ENCODE results near the gene RMDN2. TPM values are rescaled to one million over a fixed set of nuclear protein-coding genes. Genes with fewer than 3 reads are reported as not detected.

The RMDN2 gene
- total and polyA plus RNA-seq, 9 of the 15 experiments (the other 6 are each of a cell fraction or from before 2014, with no cell fraction given), result 1.5 to 4.3 (median 2.3) TPM

- TF ChIP-seq CHD7 (IDR thresholded peaks at IDR 0.05; ENCODE audit: low read depth, low read length) (no peak), ZNF121 (CRISPR knock-in tag; conservative IDR thresholded peaks at IDR 0.05) (no peak), BCL6 (CRISPR knock-in tag; IDR thresholded peaks at IDR 0.05) (no peak), PYGO2 (tag; IDR thresholded peaks at IDR 0.05) (no peak), ZNF77 (CRISPR knock-in tag; IDR thresholded peaks at IDR 0.05) (no peak), CEBPB (tag; IDR thresholded peaks at IDR 0.05) (no peak), FOSL1 (tag; conservative IDR thresholded peaks at IDR 0.05) (no peak), NR0B1 (IDR thresholded peaks at IDR 0.05; ENCODE audit: partially characterized antibody) (no peak), MAZ (CRISPR knock-in tag; conservative IDR thresholded peaks at IDR 0.05 in 1 of 2, IDR thresholded peaks at IDR 0.05 in 1 of 2) (no peak), PHF21A (IDR thresholded peaks at IDR 0.05; ENCODE audit: borderline replicate concordance, low read depth) (no peak)
Observed at GRCh38 chr2:37880551-37880950, 44.5 kb upstream of the RMDN2 start (continued).

Measured in K562 (cell line).